ENCODE data around the gene POLR1C. TPM values are rescaled to one million over a fixed set of nuclear protein-coding genes. Genes with fewer than 3 reads are reported as not detected.

The POLR1C gene
- total and polyA plus RNA-seq, 4 donors: 10.8 to 24.3 (median 19.0) TPM

- DNase-seq (ENCODE audit: low spot score): no peak
- Histone ChIP-seq H3K27me3 (ENCODE audit: control insufficient read depth in 4 of 4, insufficient read depth in 4 of 4, low read length in 3 of 4) (no peaks in the 10 kb centered on the region), H3K4me3 (ENCODE audit: low read depth in 1 of 3, low read length in 3 of 3) (no peak overlapping the region), H3K4me1 (ENCODE audit: control insufficient read depth in 4 of 4, insufficient read depth in 4 of 4, low read length in 3 of 4) (peaks cover 7 to 29% (median 17%) of the 10 kb centered on the region in 4 donors), H3K9me3 (ENCODE audit: control insufficient read depth in 4 of 4, low read length in 3 of 4) (no peaks in the 10 kb centered on the region), H3K36me3 (ENCODE audit: control insufficient read depth in 4 of 4, insufficient read depth in 3 of 4, low read depth in 1 of 4, low read length in 3 of 4) (peaks cover 0 to 2% (median 0%) of the 10 kb centered on the region in 4 donors), H3K27ac (ENCODE audit: low read depth in 1 of 2, low read length in 2 of 2) (no peak overlapping the region), H3K9ac (ENCODE audit: low read depth in 1 of 2, low read length in 2 of 2) (no peak overlapping the region)
- no peak for TF ChIP-seq ZBTB33 (IDR thresholded peaks at IDR 0.05)
- TF ChIP-seq HNF4G (IDR thresholded peaks at IDR 0.05): no peak
- peak; percentile 70 to 82 for TF ChIP-seq HNF4A (conservative IDR thresholded peaks at IDR 0.05)
- no peak for TF ChIP-seq REST (IDR thresholded peaks at IDR 0.05)
- TF ChIP-seq GABPA (IDR thresholded peaks at IDR 0.05 in 1 of 2, conservative IDR thresholded peaks at IDR 0.05 in 1 of 2): no peak
- TF ChIP-seq NR2F2 (IDR thresholded peaks at IDR 0.05): no peak
- TF ChIP-seq RAD21 (IDR thresholded peaks at IDR 0.05): no peak
- TF ChIP-seq, protein P1, sequence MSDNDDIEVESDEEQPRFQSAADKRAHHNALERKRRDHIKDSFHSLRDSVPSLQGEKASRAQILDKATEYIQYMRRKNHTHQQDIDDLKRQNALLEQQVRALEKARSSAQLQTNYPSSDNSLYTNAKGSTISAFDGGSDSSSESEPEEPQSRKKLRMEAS (IDR thresholded peaks at IDR 0.05): peak; percentile 32
- TF ChIP-seq CTCF (IDR thresholded peaks at IDR 0.05; ENCODE audit: low read depth, low read length, missing input control): no peak
- TF ChIP-seq EGR1 (IDR thresholded peaks at IDR 0.05; ENCODE audit: low read depth in 2 of 2): no peak
- no peak for TF ChIP-seq JUND (IDR thresholded peaks at IDR 0.05)
- peak; percentile 50 to 72 for TF ChIP-seq RXRA (IDR thresholded peaks at IDR 0.05)
- TF ChIP-seq YY1 (IDR thresholded peaks at IDR 0.05): peak; percentile 12
- peak; percentile 39 for TF ChIP-seq SP1 (IDR thresholded peaks at IDR 0.05)
- no peak for TF ChIP-seq FOXA2 (IDR thresholded peaks at IDR 0.05)
- TF ChIP-seq TAF1 (conservative IDR thresholded peaks at IDR 0.05): no peak
- TF ChIP-seq, protein P2, sequence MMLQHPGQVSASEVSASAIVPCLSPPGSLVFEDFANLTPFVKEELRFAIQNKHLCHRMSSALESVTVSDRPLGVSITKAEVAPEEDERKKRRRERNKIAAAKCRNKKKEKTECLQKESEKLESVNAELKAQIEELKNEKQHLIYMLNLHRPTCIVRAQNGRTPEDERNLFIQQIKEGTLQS (IDR thresholded peaks at IDR 0.05): no peak
- no peak for TF ChIP-seq FOXA1 (IDR thresholded peaks at IDR 0.05)
- 47% methylated on average over 11 of the region's 11 CpGs for WGBS
These were observed 35.2 kb upstream of the POLR1C start for GRCh38 chr6:43481591-43482236.

All from liver (tissue), 9 donors.